HL-60/S4 treated with retinoic acid at 250 ng/mL for 4 days and 3 days (cell line): ENCODE results near the gene SLC4A4.

Experiments
- in situ Hi-C: fragments of 300-500 bp; cut with MboI; formaldehyde crosslinking; loops from 2 replicates; pipeline ENCODE4 v1.7.0; 2022; ENCODE audit warnings: low sequenced_read_pairs

Gene SLC4A4

DNA sequence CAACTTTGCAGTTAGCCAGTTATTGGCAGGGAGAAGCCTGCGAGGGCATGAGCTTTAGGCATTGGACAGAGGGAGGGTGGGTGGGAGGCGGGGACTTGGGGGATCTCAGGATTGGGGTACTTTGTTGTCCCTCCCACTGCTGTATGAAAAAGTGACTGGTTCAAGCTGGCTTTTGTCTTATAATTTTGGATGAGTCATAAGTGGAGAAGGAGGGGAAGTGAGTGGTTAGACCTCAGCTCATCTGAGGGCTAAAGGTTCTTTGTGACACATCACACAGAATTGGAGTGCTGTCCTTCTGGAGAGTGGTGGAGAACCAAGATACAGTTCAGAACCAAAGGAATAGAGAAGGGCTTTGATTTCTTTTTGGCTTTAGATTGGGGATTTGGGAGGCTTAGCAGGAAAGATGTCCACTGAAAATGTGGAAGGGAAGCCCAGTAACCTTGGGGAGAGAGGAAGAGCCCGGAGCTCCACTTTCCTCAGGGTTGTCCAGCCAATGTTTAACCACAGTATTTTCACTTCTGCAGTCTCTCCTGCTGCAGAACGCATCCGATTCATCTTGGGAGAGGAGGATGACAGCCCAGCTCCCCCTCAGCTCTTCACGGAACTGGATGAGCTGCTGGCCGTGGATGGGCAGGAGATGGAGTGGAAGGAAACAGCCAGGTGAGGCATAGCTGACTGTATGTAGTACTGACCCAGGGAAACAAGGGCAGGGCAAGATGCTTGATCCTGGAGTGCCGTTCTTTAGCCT is at the start of gene SLC4A4:
Gene SLC4A4 (plus strand): TSS at position 175 of the 748 bp plus-strand sequence.
- in situ Hi-C loops, result no loop called here

- in situ Hi-C loops, result no loop called here
These were observed 48.7 kb upstream of the SLC4A4 start for GRCh38 chr4:71290074-71290473.

- in situ Hi-C loops, result no loop called here
These were observed 48.3 kb upstream of the SLC4A4 start for GRCh38 chr4:71290476-71290875.

- in situ Hi-C loops, result no loop called here
These were observed 46.6 kb upstream of the SLC4A4 start for GRCh38 chr4:71292228-71292627.

DNA sequence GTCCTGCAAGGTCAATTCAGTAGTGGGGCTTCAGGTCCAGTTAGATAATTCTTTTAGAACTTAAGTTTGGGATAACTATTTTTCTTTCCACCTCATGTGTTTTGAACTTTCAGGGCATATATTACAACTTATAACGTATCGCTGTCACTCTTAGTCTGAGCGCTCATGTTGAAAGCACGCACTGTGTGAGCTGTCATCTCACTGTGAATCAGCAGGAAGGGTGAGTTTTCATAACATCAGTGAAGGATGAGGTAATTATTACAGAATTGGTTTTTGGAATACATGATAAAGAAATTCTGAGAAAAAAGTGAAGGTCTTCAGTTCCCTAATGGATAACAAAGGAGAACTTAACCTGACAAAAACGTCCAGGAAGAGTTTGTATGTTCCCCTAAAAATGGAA is 45.1 kb upstream of the SLC4A4 start:
- in situ Hi-C loops, result no loop called here

DNA sequence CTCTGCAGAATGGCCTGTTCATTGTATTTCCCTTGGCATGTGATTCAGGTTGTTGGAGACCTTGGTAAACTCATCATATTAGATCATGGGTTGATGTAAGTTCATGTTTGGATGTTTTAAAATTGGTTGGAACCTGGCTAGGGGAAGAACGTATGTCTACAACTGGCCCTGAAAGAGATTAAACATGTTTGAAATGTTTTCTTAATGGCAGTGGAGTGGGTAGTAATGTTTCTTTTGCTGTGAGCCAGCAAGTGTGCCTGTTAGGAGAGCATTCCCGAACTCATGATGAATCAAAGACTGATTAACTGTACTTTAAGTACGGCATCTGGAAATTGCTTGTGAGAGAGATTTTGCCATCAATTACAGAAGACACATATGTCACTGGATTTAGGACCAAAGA is 44.5 kb upstream of the SLC4A4 start:
- in situ Hi-C loops, result no loop called here

- in situ Hi-C loops, result no loop called here
These were observed 41.9 kb upstream of the SLC4A4 start for GRCh38 chr4:71296945-71297344.

DNA sequence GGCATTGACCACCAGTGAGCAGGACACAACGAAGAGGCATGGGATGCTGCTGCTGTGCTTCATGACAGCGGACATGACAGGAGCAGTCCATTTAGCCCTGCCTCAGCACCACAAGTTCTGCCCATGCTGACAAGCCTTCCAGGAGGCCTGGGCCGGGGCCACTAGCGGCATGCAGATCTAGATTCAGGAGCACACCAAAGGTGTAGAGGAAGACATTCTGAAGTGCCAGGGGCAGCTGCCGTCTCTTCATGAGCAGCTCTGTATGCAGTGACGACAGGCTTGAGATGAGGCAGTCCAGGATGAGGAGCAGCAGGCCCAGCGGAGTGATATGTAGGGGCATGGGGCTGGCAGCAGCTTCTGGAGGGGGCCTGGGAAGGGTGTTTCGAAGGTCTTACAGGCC is 38.5 kb upstream of the SLC4A4 start:
- in situ Hi-C loops, result no loop called here

DNA sequence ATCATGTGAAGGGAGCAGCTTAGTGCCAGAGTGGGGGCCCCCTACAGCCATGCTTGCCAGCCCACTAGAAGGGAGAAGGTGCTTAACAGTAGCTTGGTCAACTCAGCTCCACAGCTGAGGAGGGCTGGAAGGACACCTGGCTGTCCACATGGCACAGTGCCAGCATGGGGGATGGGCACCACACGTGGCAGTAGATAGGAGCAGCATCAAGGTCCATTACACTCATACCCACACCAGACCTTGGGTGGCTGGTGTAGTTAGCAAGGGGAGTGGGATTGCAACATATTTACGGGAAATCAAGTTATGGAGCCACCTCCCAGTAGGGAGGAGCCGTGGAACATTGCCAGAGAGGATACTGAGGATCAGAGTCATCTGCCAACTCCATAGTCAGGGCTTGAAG is 37.9 kb upstream of the SLC4A4 start:
- in situ Hi-C loops, result no loop called here

GRCh38 chr4:71303287-71303686 is 35.5 kb upstream of the SLC4A4 start:
- in situ Hi-C loops, result no loop called here

GRCh38 chr4:71303850-71304249 is 35.0 kb upstream of the SLC4A4 start:
- in situ Hi-C loops, result no loop called here

DNA sequence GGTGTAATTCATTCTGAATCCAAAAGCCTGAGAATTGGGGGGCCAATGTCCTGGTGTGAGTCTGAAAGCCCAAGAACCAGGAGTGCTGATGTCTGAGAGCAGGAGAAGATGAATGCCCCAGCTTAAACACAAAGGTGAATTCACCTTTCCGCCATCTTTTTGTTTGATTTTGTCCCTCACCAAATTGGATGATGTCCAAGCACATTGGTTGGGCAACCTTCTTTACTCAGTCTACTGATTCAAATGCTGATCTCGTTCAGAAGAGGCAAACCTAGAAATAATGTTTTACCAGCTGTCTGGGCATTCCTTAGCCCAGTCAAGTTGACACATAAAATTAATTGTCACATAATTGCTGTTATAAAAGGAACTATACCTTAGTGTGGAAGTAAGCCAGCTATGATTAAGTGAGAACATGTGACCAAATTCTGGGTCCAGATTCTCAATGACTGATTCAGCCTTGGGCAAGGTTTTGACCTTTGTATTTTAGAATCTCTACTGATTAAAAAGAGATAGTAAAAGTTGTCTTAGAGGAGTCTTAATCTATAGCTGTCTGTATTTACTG is 34.5 kb upstream of the SLC4A4 start:
- in situ Hi-C loops, result no loop called here

DNA sequence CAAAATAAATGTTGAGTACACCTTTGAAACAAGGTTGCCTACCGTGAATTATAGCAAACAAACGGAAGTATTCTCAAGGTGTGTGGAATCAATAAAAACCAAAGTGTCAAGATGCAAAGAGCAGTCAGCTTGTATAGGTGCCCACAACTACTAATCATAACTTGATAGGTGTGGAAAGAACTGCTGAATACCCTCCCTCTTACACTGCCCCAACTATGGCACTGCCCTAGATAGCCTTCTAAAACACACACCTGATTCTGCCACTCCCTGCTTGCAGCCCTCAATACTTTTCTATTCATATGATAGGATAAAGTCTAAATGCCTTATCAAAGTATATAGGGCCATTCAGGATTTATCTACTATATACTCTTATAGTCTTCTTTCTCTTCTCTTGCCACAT is 31.1 kb upstream of the SLC4A4 start:
- in situ Hi-C loops, result no loop called here

DNA sequence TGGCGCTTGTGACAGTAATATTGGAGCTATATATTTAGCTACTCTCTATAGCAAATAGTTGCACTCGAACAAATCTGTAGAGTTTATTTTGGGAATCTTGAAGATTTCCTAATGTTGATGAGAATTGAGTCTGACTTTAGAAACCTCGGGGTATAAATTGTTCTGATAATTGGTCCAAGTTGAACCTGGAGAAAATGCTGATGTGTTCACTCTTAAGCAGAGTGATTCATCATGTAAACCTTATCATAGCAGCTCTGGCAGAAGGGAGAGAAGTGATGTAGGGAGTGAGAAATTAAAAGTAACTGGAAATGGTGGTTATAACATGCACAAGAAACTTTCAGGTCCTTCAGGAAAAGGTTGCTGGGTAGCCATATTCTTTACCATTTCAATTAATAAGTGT is 16.4 kb upstream of the SLC4A4 start:
- in situ Hi-C loops, result no loop called here

- in situ Hi-C loops, result no loop called here
These were observed 5.5 kb upstream of the SLC4A4 start for GRCh38 chr4:71333368-71333767.

DNA sequence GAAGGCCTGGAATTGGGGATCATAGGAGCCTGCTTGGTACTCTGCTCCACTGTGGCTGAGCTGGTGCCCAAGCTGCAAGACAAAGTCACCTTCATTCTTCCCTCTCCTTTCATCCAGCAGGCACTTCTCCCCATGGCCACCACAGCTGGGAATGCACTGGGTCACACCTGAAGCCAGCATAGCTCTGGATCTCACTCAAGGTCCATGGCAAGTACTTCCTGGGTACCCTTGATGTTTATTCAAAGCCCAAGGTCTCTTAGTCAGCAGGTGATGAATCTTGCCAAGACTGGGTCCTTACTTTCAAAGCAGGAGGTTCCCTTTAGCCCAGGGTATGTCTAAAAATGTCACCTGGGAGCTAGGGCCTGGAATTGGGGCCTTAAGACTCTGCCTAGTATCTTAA is 4.9 kb upstream of the SLC4A4 start:
- in situ Hi-C loops, result no loop called here

DNA sequence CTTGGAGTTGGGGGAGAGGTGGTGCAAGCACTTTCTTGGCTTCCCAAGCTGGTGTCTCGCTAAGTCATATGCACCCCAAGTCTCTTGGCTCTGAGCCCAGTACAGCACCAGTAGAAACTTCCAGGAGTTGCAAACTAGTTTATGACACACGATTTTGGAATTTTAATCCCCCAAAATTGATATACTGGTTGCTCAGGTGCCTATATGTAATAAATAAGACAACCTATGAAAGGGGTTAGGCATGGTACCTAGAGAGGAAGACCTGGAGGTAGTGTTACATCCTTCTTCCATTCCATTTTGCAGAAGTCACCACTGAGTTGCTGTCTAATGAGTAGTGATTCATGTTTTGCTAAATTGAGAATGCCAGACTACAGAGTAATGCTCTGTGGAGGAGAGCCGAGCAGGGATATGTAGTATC is 4.3 kb upstream of the SLC4A4 start:
- in situ Hi-C loops, result no loop called here

- in situ Hi-C loops, result no loop called here
These were observed 5.0 kb downstream of the SLC4A4 start for GRCh38 chr4:71343670-71344466.

DNA sequence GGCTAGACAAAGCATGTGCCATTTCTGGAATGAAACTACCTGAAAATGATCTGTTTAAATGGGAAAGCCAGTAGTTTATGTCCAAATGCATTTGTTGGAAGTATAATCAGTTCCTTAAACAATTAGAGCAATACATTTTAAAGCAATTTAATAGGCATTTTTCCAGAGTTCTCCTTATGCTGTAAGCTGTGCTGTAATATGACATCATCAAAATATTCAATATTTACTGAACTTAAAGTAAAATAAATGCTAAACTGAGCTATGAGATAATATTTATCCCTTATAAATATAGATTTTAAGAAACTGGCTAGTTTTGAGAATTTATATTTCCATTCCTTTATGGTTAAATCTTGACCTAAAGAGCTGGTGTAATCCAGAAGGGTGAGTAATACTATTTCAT is 7.9 kb downstream of the SLC4A4 start:
- in situ Hi-C loops, result no loop called here

- in situ Hi-C loops, result no loop called here
These were observed 9.8 kb downstream of the SLC4A4 start for GRCh38 chr4:71348586-71348985.

DNA sequence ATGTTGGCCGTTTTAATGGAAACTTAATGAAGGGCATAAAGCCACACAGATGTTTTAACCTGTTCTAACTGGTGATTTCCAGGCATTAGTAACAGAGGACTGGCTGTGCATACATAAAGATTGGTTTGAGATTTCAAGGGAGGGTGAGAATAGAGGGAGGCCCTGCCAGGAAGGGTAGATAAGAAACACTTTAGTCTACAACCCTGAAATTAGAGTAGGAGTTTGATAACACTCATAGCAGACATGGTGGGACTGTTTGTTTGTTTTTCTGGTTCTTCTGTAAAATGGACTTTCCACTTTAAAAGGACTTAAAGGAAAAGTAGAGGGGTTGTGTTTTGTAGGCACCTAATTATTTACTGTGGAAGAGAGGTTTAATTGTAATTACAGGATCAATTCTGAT is 16.2 kb downstream of the SLC4A4 start:
- in situ Hi-C loops, result no loop called here

DNA sequence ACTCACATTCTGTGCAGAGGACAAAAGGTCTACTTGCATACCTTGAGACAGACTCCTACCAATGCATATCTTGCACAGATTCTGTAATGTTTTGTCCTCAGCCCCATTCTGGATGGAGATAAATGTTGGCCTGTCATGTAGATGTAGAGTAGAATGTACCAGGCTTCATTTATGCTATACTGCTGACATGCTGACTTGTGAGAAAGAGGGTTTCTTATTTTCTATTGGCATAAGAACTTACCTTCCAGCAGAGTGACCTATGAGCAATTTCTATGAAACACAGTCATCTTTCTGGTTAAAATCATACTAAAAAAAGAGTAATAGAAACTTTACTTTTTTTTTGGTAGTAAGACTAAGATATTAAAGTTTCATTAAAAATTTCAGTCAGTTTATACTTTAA is 17.2 kb downstream of the SLC4A4 start:
- in situ Hi-C loops, result no loop called here
